Uterus (tissue), 2 donors: ENCODE results near the gene CDK5R1.

ENCODE experiments used
- POLR2A ChIP-seq, 2 donors: fragments of 450-650 bp; IDR thresholded peaks; one replicate each; pipeline ENCODE4 v1.6.1; 2016; ENCODE audit warnings: antibody characterized with exemption in 2 of 2, mild to moderate bottlenecking in 1 of 2, moderate library complexity in 1 of 2
- TF ChIP-seq, protein P1 (sequence below), 4 experiments: fragments of 200-600 bp in 2 of 4; fragments of 450-650 bp in 2 of 4; sonication (generic) in 2 of 4; IDR thresholded peaks; one replicate each; pipeline ENCODE4 v1.5.1; 2016 to 2019; ENCODE audit warnings: antibody characterized with exemption in 4 of 4, mild to moderate bottlenecking in 2 of 4, moderate library complexity in 1 of 4

DNA sequence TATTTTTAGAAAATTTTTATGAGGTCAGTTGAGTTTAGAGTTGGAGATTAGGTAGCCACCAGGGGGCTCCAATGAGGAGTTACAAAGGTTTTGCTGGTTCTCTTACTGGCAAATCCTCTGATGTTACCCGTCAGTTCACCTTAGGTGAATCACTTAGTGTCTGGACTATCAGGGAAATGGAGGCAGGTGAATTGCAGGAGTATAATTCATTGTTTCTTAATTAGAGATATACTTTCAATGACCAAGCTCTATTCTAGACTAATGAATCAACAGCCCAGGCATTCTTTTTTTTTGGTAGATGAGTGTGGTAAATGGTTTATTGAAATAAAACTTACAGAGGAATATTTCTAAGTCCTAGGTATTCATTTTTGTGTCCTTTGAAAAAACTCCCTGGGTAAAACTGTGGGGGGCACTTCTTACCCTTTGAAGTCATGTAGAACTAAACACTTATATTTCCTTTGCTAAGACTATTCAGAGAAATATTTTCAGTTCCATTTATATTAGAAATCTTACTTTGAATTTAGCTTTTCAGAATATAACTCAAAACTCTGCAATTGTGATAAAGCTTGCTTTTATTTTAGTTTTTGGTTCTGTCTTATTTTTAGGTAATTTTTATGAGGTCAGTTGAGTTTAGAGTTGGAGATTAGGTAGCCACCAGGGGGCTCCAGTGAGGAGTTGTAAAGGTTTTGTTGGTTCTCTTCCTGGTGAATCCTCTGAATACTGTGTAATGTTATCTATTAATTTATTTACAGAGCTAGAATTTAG is 24.8 kb upstream of the CDK5R1 start:
- TF ChIP-seq, protein P1, sequence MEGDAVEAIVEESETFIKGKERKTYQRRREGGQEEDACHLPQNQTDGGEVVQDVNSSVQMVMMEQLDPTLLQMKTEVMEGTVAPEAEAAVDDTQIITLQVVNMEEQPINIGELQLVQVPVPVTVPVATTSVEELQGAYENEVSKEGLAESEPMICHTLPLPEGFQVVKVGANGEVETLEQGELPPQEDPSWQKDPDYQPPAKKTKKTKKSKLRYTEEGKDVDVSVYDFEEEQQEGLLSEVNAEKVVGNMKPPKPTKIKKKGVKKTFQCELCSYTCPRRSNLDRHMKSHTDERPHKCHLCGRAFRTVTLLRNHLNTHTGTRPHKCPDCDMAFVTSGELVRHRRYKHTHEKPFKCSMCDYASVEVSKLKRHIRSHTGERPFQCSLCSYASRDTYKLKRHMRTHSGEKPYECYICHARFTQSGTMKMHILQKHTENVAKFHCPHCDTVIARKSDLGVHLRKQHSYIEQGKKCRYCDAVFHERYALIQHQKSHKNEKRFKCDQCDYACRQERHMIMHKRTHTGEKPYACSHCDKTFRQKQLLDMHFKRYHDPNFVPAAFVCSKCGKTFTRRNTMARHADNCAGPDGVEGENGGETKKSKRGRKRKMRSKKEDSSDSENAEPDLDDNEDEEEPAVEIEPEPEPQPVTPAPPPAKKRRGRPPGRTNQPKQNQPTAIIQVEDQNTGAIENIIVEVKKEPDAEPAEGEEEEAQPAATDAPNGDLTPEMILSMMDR (IDR thresholded peaks at IDR 0.05): peak; percentile 26 to 51 (median 38)
- TF ChIP-seq POLR2A (IDR thresholded peaks at IDR 0.05): no peak
